Transverse colon (tissue), 4 donors: ENCODE data around the gene ZBTB45.
A peak's percentile ranks its signal among the peaks of the same experiment; 100 is the strongest.

Experiments used
- POLR2A ChIP-seq: fragments of 450-650 bp; IDR thresholded peaks from one replicate; pipeline ENCODE4 v1.6.1; 2016; ENCODE audit warnings: antibody characterized with exemption, mild to moderate bottlenecking, moderate library complexity
- POLR2AphosphoS5 ChIP-seq, 3 donors: sonication (generic); formaldehyde crosslinking; IDR thresholded peaks; one replicate each; pipeline ENCODE4 v1.6.1; 2016; ENCODE audit warnings: antibody characterized with exemption in 3 of 3
- TF ChIP-seq, protein P1 (sequence below), 5 experiments: fragments of 200-600 bp in 3 of 5; fragments of 450-650 bp in 2 of 5; sonication (generic) in 3 of 5; IDR thresholded peaks; 1 replicate in 2 of 5; 2 replicates in 3 of 5; pipeline ENCODE4 v1.5.1; 2016 to 2017; ENCODE audit warnings: antibody characterized with exemption in 5 of 5, inconsistent platforms in 3 of 5, mild to moderate bottlenecking in 2 of 5, moderate library complexity in 1 of 5

DNA sequence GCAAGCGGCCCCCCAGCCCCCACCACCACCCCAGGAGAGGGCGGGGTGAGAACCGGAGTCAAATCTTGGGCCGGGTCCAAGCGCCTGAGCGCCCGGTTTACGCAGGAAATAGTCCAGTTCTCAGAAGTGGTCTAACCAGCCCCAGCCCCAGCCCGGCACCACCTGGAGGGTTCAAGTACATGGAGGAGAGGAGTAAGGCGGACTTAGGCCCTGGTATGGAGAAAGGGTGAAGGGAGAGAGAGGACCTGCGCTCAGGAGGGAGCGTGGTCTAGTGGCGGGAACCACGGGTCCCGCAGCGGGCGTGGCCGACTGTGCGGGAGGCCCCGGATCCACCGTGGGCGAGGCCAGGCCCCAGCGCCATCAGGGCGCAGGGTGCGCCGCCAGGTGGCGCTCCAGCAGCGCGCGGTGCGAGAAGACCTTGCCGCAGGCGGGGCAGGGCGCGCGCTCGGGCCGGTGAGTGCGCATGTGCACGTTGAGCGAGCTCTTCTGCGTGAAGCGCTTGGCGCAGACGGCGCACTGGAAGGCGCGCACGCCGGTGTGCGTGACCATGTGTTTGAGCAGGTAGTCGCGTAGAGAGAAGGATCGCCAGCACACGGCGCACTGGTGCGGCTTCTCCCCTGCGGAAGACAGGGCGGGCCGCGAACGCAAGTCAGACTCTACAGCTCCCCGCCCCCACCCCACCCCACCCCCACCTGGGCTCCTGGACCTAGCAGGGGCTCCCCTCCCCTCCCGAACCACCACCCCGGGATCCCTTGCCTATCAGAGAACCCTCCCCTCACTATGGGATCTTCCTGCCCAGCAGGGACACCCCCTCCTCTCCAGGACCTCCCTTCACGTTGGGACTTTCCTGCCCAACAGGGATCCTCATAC lies 5.7 kb downstream of the ZBTB45 start:
- TF ChIP-seq, protein P1, sequence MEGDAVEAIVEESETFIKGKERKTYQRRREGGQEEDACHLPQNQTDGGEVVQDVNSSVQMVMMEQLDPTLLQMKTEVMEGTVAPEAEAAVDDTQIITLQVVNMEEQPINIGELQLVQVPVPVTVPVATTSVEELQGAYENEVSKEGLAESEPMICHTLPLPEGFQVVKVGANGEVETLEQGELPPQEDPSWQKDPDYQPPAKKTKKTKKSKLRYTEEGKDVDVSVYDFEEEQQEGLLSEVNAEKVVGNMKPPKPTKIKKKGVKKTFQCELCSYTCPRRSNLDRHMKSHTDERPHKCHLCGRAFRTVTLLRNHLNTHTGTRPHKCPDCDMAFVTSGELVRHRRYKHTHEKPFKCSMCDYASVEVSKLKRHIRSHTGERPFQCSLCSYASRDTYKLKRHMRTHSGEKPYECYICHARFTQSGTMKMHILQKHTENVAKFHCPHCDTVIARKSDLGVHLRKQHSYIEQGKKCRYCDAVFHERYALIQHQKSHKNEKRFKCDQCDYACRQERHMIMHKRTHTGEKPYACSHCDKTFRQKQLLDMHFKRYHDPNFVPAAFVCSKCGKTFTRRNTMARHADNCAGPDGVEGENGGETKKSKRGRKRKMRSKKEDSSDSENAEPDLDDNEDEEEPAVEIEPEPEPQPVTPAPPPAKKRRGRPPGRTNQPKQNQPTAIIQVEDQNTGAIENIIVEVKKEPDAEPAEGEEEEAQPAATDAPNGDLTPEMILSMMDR (IDR thresholded peaks at IDR 0.05): peak; percentile 75 to 95 (median 94)
- TF ChIP-seq POLR2A: peak; percentile 21
- peak in 2 of 3 donors; percentile 74 to 80 for TF ChIP-seq POLR2AphosphoS5 (IDR thresholded peaks at IDR 0.05)
